ENCODE results near the gene PRR33.

The PRR33 gene

GRCh38 chr11:1916132-1916985 is 24.7 kb upstream of the PRR33 start:
- no peak for DNase-seq

- DNase-seq: no peak
Measured at GRCh38 chr11:1915795-1916131, 24.1 kb upstream of the PRR33 start.

- DNase-seq: no peak
Measured at GRCh38 chr11:1913271-1914060, 21.8 kb upstream of the PRR33 start.

GRCh38 chr11:1912289-1912878 is 20.7 kb upstream of the PRR33 start:
- no peak for DNase-seq

GRCh38 chr11:1909524-1909923 is 17.8 kb upstream of the PRR33 start:
- no peak for DNase-seq

GRCh38 chr11:1908618-1909017 is 16.9 kb upstream of the PRR33 start:
- no peak for DNase-seq

GRCh38 chr11:1906611-1907423 is 15.1 kb upstream of the PRR33 start:
- DNase-seq: no peak

- DNase-seq: no peak
Measured at GRCh38 chr11:1906181-1906580, 14.5 kb upstream of the PRR33 start.

GRCh38 chr11:1899686-1900085 is 8.0 kb upstream of the PRR33 start:
- no peak for DNase-seq

GRCh38 chr11:1899090-1899489 is 7.4 kb upstream of the PRR33 start:
- DNase-seq: no peak

GRCh38 chr11:1896923-1897322 is 5.2 kb upstream of the PRR33 start:
- DNase-seq: no peak

- no peak for DNase-seq
Measured at GRCh38 chr11:1896468-1896867, 4.8 kb upstream of the PRR33 start.

GRCh38 chr11:1894759-1895158 is 3.1 kb upstream of the PRR33 start:
- DNase-seq: no peak

GRCh38 chr11:1893581-1894359 is 2.1 kb upstream of the PRR33 start:
- no peak for DNase-seq

GRCh38 chr11:1892558-1892957 is 863 bp upstream of the PRR33 start:
- no peak for DNase-seq

GRCh38 chr11:1892116-1892515 is 421 bp upstream of the PRR33 start:
- no peak for DNase-seq

GRCh38 chr11:1890856-1891830 is 552 bp downstream of the PRR33 start:
- DNase-seq: no peak

- no peak for DNase-seq
Measured at GRCh38 chr11:1889941-1890855, 1.5 kb downstream of the PRR33 start.

GRCh38 chr11:1889224-1889930 is 2.3 kb downstream of the PRR33 start:
- DNase-seq: no peak
